ENCODE results near the gene IRS1. TPM values are rescaled to one million over a fixed set of nuclear protein-coding genes. Genes with fewer than 3 reads are reported as not detected.

Gene IRS1
- total and polyA plus RNA-seq, 3 experiments from 2014 or later = 0.20 to 3.9 (median 3.6) TPM

DNA sequence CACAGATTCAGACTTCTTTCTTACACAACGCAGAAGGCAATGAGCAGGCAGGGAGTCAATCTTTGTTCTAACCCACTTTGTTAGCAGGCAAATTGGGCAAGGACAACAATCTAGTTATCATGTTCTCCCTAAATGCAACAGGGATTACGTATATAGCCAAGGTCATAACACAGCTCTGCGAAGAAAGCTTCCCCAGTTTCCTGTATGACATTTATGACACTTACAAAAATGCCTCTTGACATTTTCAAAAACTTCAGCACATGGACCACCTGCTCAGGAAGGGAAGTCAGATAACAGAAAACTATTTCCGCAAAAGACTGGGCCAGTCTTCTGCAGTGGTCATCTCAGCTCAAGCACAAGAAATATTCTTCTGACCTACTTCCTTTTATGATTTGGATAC is 106.1 kb downstream of the IRS1 start:
- DNase-seq = no peak
- Histone ChIP-seq H3K4me3 (ENCODE audit: low read length) (no peak overlapping the region), H3K9me3 (ENCODE audit: low read length) (no peaks in the 10 kb centered on the region), H3K4me1 (ENCODE audit: insufficient read depth, low read length) (no peaks in the 10 kb centered on the region), H3K36me3 (ENCODE audit: insufficient read depth, low read length) (no peaks in the 10 kb centered on the region), H3K27ac (ENCODE audit: low read depth, low read length) (no peak overlapping the region), H3K27me3 (ENCODE audit: insufficient read depth, low read length, poor library complexity, severe bottlenecking) (no peaks in the 10 kb centered on the region)
- Mint-ChIP-seq H3K4me1 (peaks cover 0 to 4% (median 0%) of the 10 kb centered on the region in 3 donors), H3K4me3 (no peak overlapping the region), H3K27ac (no peak overlapping the region), H3K36me3 (peaks cover 0 to under 1% (median 0%) of the 10 kb centered on the region in 3 donors), H3K27me3 (peaks cover 4 to 35% of the 10 kb centered on the region in 2 donors), H3K9me3 (peaks cover 0 to under 1% (median 0%) of the 10 kb centered on the region in 5 donors)
- POLR2A ChIA-PET = no interaction called here
- CTCF ChIA-PET = no interaction called here

DNA sequence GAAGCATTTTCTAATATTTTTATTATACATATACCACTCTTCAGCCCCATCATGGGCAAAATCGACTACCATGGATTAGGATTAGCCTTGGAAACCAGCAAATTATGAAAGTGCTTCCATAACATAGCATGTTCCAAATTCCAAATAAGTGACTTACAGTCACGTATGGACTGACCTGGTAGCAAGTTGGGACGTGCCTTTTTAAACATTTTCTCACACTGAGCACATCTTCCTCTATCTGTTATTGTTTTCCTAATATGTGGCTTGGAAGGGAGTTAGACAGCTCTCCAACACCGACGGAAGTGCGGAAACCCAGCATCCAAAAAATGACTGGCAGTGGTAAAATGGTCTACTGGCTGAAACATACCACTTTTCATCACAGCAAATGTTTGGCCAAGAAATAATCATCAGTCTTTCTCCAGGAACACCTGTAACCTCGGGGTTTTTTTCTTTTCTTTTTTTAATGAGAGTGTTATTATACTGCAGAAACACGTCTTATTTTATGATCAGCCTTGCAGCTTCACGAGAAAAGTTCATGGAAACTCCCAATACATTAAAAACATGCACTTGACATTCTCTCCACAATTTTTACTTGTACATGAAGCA is 107.0 kb downstream of the IRS1 start:
- H3K27ac ChIP-seq (ENCODE audit: low read depth, low read length) = no peak overlapping the region
- no peak overlapping the region for H3K4me3 Mint-ChIP-seq
- H3K9me3 Mint-ChIP-seq = peaks cover 0 to 3% (median 0%) of the 10 kb centered on the region in 5 donors
- H3K36me3 Mint-ChIP-seq = peaks cover 0 to 6% (median 0%) of the 10 kb centered on the region in 3 donors
- H3K27me3 ChIP-seq (ENCODE audit: insufficient read depth, low read length, poor library complexity, severe bottlenecking) = no peaks in the 10 kb centered on the region
- ChIA-PET POLR2A (no interaction called here), CTCF (no interaction called here)
- no peaks in the 10 kb centered on the region for H3K4me1 ChIP-seq (ENCODE audit: insufficient read depth, low read length)
- no peak for DNase-seq
- peaks cover 6 to 44% of the 10 kb centered on the region in 2 donors for H3K27me3 Mint-ChIP-seq
- no peaks in the 10 kb centered on the region for H3K9me3 ChIP-seq (ENCODE audit: low read length)
- H3K4me3 ChIP-seq (ENCODE audit: low read length) = no peak overlapping the region
- H3K36me3 ChIP-seq (ENCODE audit: insufficient read depth, low read length) = no peaks in the 10 kb centered on the region
- no peak overlapping the region for H3K27ac Mint-ChIP-seq
- peaks cover 0 to 4% (median 0%) of the 10 kb centered on the region in 3 donors for H3K4me1 Mint-ChIP-seq

DNA sequence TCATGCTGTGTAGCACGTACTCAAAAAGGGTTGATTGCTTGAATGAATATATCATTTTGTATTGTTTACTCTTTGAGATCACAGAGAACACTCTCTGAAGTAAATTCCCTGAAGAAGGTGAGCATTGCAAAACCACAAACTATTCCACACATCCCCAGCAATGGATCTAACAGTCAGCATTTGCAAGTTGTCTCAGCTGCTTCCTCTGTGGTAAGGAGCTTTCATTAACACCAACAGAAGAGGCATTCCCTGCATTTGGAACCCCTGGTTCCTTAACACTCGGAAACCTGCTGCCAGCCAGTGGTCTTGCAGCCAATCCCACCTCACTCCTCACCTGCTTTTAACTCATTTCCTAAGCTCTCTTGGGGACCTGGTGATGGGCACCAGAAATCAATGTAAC is 108.4 kb downstream of the IRS1 start:
- ChIA-PET POLR2A (no interaction called here), CTCF (no interaction called here)
- Mint-ChIP-seq H3K4me1 (peaks cover 0 to 4% (median 0%) of the 10 kb centered on the region in 3 donors), H3K27ac (no peak overlapping the region), H3K36me3 (peaks cover 0 to 6% (median 0%) of the 10 kb centered on the region in 3 donors), H3K27me3 (peaks cover 6 to 49% of the 10 kb centered on the region in 2 donors), H3K4me3 (no peak overlapping the region), H3K9me3 (peaks cover 0 to 3% (median 0%) of the 10 kb centered on the region in 5 donors)
- Histone ChIP-seq H3K27me3 (ENCODE audit: insufficient read depth, low read length, poor library complexity, severe bottlenecking) (no peaks in the 10 kb centered on the region), H3K9me3 (ENCODE audit: low read length) (no peaks in the 10 kb centered on the region), H3K4me3 (ENCODE audit: low read length) (no peak overlapping the region), H3K27ac (ENCODE audit: low read depth, low read length) (no peak overlapping the region), H3K4me1 (ENCODE audit: insufficient read depth, low read length) (no peaks in the 10 kb centered on the region), H3K36me3 (ENCODE audit: insufficient read depth, low read length) (no peaks in the 10 kb centered on the region)
- no peak for DNase-seq

DNA sequence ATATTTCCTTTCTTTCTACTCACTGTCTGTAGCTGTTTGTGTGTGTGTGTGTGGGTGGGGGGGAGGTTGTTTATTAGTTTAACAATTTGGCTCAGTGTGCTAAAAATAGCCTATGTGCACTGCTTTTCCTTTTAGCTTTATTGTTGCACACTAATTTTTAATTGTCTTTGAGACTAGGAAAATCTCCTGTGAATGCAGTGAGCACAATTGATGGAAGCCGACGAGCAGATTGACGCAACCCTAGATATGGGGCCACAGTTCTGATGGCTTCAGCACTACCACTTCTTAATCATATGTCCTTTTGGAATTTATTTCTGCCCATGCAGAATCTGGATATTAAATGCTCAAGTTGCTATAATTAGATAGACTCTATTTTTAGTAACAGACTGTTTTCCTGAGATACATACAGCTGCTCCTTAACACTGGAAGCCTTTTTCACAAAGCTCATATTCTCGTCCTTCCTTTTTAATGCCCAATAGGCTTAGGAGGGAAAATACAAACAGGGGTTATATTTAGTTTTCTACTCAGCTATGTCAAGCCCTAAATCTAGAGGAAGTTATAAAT is 109.1 kb downstream of the IRS1 start:
- peaks cover 6 to 52% of the 10 kb centered on the region in 2 donors for H3K27me3 Mint-ChIP-seq
- Histone ChIP-seq H3K27me3 (ENCODE audit: insufficient read depth, low read length, poor library complexity, severe bottlenecking) (no peaks in the 10 kb centered on the region), H3K27ac (ENCODE audit: low read depth, low read length) (no peak overlapping the region), H3K4me3 (ENCODE audit: low read length) (no peak overlapping the region), H3K9me3 (ENCODE audit: low read length) (no peaks in the 10 kb centered on the region), H3K4me1 (ENCODE audit: insufficient read depth, low read length) (no peaks in the 10 kb centered on the region), H3K36me3 (ENCODE audit: insufficient read depth, low read length) (no peaks in the 10 kb centered on the region)
- peaks cover 0 to 4% (median 0%) of the 10 kb centered on the region in 3 donors for H3K4me1 Mint-ChIP-seq
- H3K36me3 Mint-ChIP-seq = peaks cover 0 to 6% (median 0%) of the 10 kb centered on the region in 3 donors
- H3K4me3 Mint-ChIP-seq = no peak overlapping the region
- ChIA-PET CTCF (interaction anchor here (0.7 to 1.0 kb wide), 2 partner anchors 112 to 213 kb away, joined by 3 read pairs; no protein-coding TSS in a partner anchor), POLR2A (no interaction called here)
- no peak for DNase-seq
- no peak overlapping the region for H3K27ac Mint-ChIP-seq
- H3K9me3 Mint-ChIP-seq = peaks cover 0 to 3% (median 0%) of the 10 kb centered on the region in 5 donors

DNA sequence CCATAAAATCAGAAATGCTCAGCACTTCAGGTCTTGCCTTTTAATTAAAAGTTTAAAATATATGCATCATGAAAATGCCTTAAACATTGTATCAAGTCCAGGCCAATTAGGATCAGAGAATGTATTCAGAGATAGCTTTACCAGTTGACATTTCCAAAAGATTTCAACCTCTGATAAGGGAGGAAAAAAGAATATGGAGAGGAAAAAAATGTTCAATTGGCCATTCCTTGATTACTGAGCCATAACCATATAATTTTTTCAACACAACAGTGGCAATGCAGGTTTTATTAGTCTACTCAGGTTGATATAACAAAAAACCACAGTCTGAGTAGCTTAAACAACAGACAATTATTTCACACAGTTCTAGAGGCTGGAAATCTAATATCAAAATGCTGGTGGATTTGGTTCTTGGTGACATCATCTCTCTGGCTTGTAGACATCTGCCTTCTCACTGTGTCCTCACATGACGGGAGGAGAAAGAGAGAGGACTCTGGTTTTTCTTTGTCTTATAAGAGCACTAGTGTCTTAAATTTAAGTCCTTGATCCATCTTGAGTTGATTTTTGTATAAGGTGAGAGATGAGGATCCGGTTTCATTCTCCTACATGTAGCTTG is 111.9 kb downstream of the IRS1 start:
- no peak for DNase-seq
- peaks cover 0 to 3% (median 0%) of the 10 kb centered on the region in 5 donors for H3K9me3 Mint-ChIP-seq
- peaks cover 0 to 6% (median 0%) of the 10 kb centered on the region in 3 donors for H3K36me3 Mint-ChIP-seq
- peaks cover 0 to 4% (median 0%) of the 10 kb centered on the region in 3 donors for H3K4me1 Mint-ChIP-seq
- no peak overlapping the region for H3K4me3 Mint-ChIP-seq
- Histone ChIP-seq H3K4me1 (ENCODE audit: insufficient read depth, low read length) (no peaks in the 10 kb centered on the region), H3K27me3 (ENCODE audit: insufficient read depth, low read length, poor library complexity, severe bottlenecking) (no peaks in the 10 kb centered on the region), H3K27ac (ENCODE audit: low read depth, low read length) (no peak overlapping the region), H3K4me3 (ENCODE audit: low read length) (no peak overlapping the region), H3K9me3 (ENCODE audit: low read length) (no peaks in the 10 kb centered on the region), H3K36me3 (ENCODE audit: insufficient read depth, low read length) (no peaks in the 10 kb centered on the region)
- H3K27ac Mint-ChIP-seq = no peak overlapping the region
- H3K27me3 Mint-ChIP-seq = peaks cover 8 to 51% of the 10 kb centered on the region in 2 donors
- CTCF ChIA-PET = no interaction called here
- POLR2A ChIA-PET = interaction anchor here (0.6 kb wide), 1 partner anchor 103 kb away, joined by 3 read pairs; no protein-coding TSS in a partner anchor

DNA sequence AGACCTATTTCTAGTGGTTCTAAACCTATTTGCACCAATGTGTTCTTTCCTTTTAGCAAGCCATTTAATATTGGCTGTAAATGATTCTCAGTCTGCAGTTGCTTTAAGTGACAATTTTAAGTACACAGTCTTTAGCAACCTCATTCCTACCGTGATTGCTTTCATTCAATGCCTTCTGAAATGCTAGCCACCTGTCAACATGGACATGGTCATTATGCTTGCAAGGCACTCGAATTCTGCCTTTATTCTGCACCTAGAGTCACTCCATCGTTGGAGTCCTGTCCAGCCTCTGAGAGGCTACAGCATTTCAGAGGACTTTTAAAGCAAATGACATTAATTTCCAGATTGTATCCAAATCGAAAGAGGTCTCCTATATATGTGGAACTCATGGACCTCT is 115.1 kb downstream of the IRS1 start:
- Histone ChIP-seq H3K27ac (ENCODE audit: low read depth, low read length) (no peak overlapping the region), H3K9me3 (ENCODE audit: low read length) (no peaks in the 10 kb centered on the region), H3K4me1 (ENCODE audit: insufficient read depth, low read length) (no peaks in the 10 kb centered on the region), H3K4me3 (ENCODE audit: low read length) (no peak overlapping the region), H3K36me3 (ENCODE audit: insufficient read depth, low read length) (no peaks in the 10 kb centered on the region), H3K27me3 (ENCODE audit: insufficient read depth, low read length, poor library complexity, severe bottlenecking) (no peaks in the 10 kb centered on the region)
- Mint-ChIP-seq H3K4me3 (no peak overlapping the region), H3K36me3 (peaks cover 0 to 6% (median 0%) of the 10 kb centered on the region in 3 donors), H3K9me3 (peaks cover 0 to 3% (median 0%) of the 10 kb centered on the region in 5 donors), H3K27me3 (peaks cover 8 to 30% of the 10 kb centered on the region in 2 donors), H3K4me1 (no peaks in the 10 kb centered on the region), H3K27ac (no peak overlapping the region)
- ChIA-PET CTCF (no interaction called here), POLR2A (no interaction called here)
- no peak for DNase-seq

DNA sequence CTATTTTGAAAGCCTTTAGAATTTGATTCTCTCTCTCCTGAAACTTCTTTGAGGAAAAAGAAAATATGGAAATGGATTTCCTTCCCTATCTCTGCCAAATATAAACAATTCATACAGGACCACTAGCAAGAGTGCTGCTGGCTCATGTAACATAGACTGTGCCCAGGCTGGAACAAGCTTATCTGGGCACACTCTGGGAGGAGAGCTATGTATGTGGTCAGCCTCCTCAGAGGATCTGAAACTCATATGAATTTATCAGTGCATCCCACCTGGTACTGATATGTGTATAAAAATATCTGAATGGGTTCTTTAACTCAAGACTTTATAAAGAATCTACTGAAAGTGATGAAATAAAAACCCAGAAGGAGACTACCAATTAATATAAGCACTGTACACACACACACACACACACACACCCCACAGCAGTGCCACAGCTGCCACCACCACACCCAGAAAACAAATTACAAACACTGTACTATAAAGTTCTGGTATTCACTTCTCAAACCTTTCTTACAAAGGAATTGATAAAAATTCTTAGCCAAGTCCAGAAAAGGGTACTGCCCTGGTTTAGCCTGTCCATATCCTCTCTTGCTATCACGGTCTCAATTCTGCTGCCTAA is 115.6 kb downstream of the IRS1 start:
- no peaks in the 10 kb centered on the region for H3K36me3 ChIP-seq (ENCODE audit: insufficient read depth, low read length)
- Mint-ChIP-seq H3K4me3 (no peak overlapping the region), H3K4me1 (no peaks in the 10 kb centered on the region), H3K36me3 (peaks cover 0 to 6% (median 0%) of the 10 kb centered on the region in 3 donors), H3K9me3 (peaks cover 0 to 3% (median 0%) of the 10 kb centered on the region in 5 donors), H3K27me3 (peaks cover 6 to 26% of the 10 kb centered on the region in 2 donors), H3K27ac (no peak overlapping the region)
- CTCF ChIA-PET = no interaction called here
- H3K9me3 ChIP-seq (ENCODE audit: low read length) = no peaks in the 10 kb centered on the region
- H3K27ac ChIP-seq (ENCODE audit: low read depth, low read length) = no peak overlapping the region
- no peaks in the 10 kb centered on the region for H3K4me1 ChIP-seq (ENCODE audit: insufficient read depth, low read length)
- POLR2A ChIA-PET = no interaction called here
- H3K27me3 ChIP-seq (ENCODE audit: insufficient read depth, low read length, poor library complexity, severe bottlenecking) = no peaks in the 10 kb centered on the region
- no peak overlapping the region for H3K4me3 ChIP-seq (ENCODE audit: low read length)
- DNase-seq = no peak

DNA sequence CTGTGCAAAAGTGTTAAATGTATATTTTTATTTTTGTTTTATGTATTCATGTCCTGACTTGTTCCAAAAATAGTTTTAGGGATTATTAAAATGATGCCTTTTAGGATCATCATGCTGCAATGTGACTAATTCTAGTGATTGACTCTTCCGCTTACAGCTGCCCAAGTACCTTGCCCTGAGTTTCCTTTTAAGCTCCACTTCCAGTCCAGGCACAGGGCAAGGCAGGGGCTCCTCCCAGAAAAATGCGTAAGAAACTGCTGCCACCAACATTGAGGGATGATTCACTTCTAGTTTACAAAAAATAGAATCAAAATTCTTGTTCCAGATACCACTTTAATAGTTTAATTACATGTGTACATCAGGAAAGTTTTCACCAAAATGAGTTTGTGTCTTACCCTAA is 116.4 kb downstream of the IRS1 start:
- H3K27ac ChIP-seq (ENCODE audit: low read depth, low read length) = no peak overlapping the region

More for the DNA sequence above, 116.4 kb downstream of the IRS1 start:
- ChIA-PET POLR2A (no interaction called here), CTCF (no interaction called here)
- no peak overlapping the region for H3K4me3 Mint-ChIP-seq
- no peaks in the 10 kb centered on the region for H3K9me3 Mint-ChIP-seq
- peaks cover 2 to 18% of the 10 kb centered on the region in 2 donors for H3K27me3 Mint-ChIP-seq
- DNase-seq = no peak
- Histone ChIP-seq H3K9me3 (ENCODE audit: low read length) (no peaks in the 10 kb centered on the region), H3K27me3 (ENCODE audit: insufficient read depth, low read length, poor library complexity, severe bottlenecking) (no peaks in the 10 kb centered on the region), H3K36me3 (ENCODE audit: insufficient read depth, low read length) (no peaks in the 10 kb centered on the region), H3K4me3 (ENCODE audit: low read length) (no peak overlapping the region), H3K4me1 (ENCODE audit: insufficient read depth, low read length) (no peaks in the 10 kb centered on the region)
- H3K36me3 Mint-ChIP-seq = peaks cover 0 to 3% (median 0%) of the 10 kb centered on the region in 3 donors
- no peaks in the 10 kb centered on the region for H3K4me1 Mint-ChIP-seq
- H3K27ac Mint-ChIP-seq = no peak overlapping the region

Data from CD8-positive, alpha-beta memory T cell (primary cell).